Measurements from ENCODE around the gene SHE.

The SHE gene

GRCh38 chr1:154478639-154479038 is 23.6 kb downstream of the SHE start:
- TF ChIP-seq SIN3A (IDR thresholded peaks at IDR 0.05; ENCODE audit: borderline replicate concordance, insufficient read depth, low read length) (no peak), POLR2AphosphoS5 (IDR thresholded peaks at IDR 0.05; ENCODE audit: low read depth, low read length) (no peak), TAF1 (IDR thresholded peaks at IDR 0.05; ENCODE audit: borderline replicate concordance, insufficient read depth, low read length) (no peak), FOXP2 (optimal IDR thresholded peaks at IDR 0.05; ENCODE audit: borderline replicate concordance, extremely low read depth, extremely low read length, insufficient read depth) (no peak)
- TF ChIP-seq, protein P1, sequence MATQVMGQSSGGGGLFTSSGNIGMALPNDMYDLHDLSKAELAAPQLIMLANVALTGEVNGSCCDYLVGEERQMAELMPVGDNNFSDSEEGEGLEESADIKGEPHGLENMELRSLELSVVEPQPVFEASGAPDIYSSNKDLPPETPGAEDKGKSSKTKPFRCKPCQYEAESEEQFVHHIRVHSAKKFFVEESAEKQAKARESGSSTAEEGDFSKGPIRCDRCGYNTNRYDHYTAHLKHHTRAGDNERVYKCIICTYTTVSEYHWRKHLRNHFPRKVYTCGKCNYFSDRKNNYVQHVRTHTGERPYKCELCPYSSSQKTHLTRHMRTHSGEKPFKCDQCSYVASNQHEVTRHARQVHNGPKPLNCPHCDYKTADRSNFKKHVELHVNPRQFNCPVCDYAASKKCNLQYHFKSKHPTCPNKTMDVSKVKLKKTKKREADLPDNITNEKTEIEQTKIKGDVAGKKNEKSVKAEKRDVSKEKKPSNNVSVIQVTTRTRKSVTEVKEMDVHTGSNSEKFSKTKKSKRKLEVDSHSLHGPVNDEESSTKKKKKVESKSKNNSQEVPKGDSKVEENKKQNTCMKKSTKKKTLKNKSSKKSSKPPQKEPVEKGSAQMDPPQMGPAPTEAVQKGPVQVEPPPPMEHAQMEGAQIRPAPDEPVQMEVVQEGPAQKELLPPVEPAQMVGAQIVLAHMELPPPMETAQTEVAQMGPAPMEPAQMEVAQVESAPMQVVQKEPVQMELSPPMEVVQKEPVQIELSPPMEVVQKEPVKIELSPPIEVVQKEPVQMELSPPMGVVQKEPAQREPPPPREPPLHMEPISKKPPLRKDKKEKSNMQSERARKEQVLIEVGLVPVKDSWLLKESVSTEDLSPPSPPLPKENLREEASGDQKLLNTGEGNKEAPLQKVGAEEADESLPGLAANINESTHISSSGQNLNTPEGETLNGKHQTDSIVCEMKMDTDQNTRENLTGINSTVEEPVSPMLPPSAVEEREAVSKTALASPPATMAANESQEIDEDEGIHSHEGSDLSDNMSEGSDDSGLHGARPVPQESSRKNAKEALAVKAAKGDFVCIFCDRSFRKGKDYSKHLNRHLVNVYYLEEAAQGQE (IDR thresholded peaks at IDR 0.05; ENCODE audit: insufficient read depth in 1 of 2, low read depth in 2 of 2, low read length in 2 of 2), result no peak

DNA sequence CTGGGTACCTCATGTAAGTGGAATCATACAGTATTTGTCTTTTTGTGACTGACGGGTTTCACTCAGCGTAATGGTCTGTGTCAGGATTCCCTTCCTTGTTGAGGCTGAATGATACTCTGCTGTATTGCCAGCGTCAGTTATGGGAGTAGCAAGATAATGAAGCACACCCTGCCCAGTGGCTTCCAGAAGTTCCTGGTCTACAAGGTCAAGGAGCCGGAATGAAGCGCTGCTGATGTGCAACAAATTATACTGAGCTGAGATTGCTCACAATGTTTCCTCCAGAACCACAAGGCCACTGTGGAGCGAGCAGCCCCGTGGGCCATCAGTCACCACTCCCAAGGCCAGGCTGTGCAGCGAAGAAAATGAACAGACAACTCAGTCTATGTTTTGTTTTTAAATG is 24.2 kb downstream of the SHE start:
- TF ChIP-seq FOXP2 (optimal IDR thresholded peaks at IDR 0.05; ENCODE audit: borderline replicate concordance, extremely low read depth, extremely low read length, insufficient read depth), result no peak
- no peak for TF ChIP-seq SIN3A (IDR thresholded peaks at IDR 0.05; ENCODE audit: borderline replicate concordance, insufficient read depth, low read length)
- no peak for TF ChIP-seq TAF1 (IDR thresholded peaks at IDR 0.05; ENCODE audit: borderline replicate concordance, insufficient read depth, low read length)
- TF ChIP-seq, protein P1 (IDR thresholded peaks at IDR 0.05; ENCODE audit: insufficient read depth in 1 of 2, low read depth in 2 of 2, low read length in 2 of 2), result no peak
- TF ChIP-seq POLR2AphosphoS5 (IDR thresholded peaks at IDR 0.05; ENCODE audit: low read depth, low read length), result no peak

DNA sequence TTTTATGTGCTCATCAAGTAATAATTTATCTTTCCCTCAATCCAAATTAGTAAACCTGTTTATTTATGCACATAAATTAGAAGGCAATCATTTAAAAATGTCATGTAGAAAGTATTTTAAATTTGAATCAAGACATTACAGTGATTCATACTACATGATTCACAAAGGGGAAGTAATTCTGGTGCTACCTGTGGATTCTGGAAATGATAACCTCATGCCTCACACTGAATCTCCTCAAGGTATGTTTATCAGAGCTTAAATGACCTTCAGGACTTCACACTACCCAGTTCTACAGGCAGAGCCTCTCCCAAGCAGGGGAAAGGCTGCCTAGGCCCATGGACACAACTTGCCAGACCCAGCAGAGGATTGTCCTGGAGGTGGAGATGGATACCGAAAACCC is 25.4 kb downstream of the SHE start:
- TF ChIP-seq POLR2AphosphoS5 (IDR thresholded peaks at IDR 0.05; ENCODE audit: low read depth, low read length), result no peak
- no peak for TF ChIP-seq FOXP2 (optimal IDR thresholded peaks at IDR 0.05; ENCODE audit: borderline replicate concordance, extremely low read depth, extremely low read length, insufficient read depth)

DNA sequence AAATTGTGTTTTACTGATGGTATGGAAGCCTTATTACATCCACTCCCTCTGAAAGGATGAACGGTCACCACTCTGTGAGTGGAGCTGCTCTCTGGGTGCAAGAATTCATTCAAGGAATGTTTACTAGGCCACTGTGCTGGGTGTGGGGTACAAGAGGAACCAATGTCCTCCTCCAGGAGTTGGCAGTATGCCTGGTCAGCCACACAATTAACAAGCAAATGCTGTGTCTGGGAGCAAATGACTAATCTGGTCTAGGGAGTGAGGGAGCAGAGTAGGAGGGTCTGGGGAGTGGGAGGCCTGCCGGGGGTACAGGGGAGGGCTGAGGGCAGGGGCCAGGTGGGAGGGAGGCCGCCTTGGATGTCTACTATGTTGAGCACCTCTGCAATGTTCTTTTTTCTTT is 27.4 kb downstream of the SHE start:
- TF ChIP-seq POLR2AphosphoS5 (IDR thresholded peaks at IDR 0.05; ENCODE audit: low read depth, low read length), result no peak
- no peak for TF ChIP-seq FOXP2 (optimal IDR thresholded peaks at IDR 0.05; ENCODE audit: borderline replicate concordance, extremely low read depth, extremely low read length, insufficient read depth)
- no peak for TF ChIP-seq TAF1 (IDR thresholded peaks at IDR 0.05; ENCODE audit: borderline replicate concordance, insufficient read depth, low read length)
- no peak for TF ChIP-seq SIN3A (IDR thresholded peaks at IDR 0.05; ENCODE audit: borderline replicate concordance, insufficient read depth, low read length)
- TF ChIP-seq, protein P1 (IDR thresholded peaks at IDR 0.05; ENCODE audit: insufficient read depth in 1 of 2, low read depth in 2 of 2, low read length in 2 of 2), result no peak

GRCh38 chr1:154471304-154471703 is 30.9 kb downstream of the SHE start:
- TF ChIP-seq POLR2AphosphoS5 (IDR thresholded peaks at IDR 0.05; ENCODE audit: low read depth, low read length) (no peak), SIN3A (IDR thresholded peaks at IDR 0.05; ENCODE audit: borderline replicate concordance, insufficient read depth, low read length) (no peak), FOXP2 (optimal IDR thresholded peaks at IDR 0.05; ENCODE audit: borderline replicate concordance, extremely low read depth, extremely low read length, insufficient read depth) (no peak), TAF1 (IDR thresholded peaks at IDR 0.05; ENCODE audit: borderline replicate concordance, insufficient read depth, low read length) (no peak)
- TF ChIP-seq, protein P1 (IDR thresholded peaks at IDR 0.05; ENCODE audit: insufficient read depth in 1 of 2, low read depth in 2 of 2, low read length in 2 of 2), result no peak
